NT2/D1 (cell line): ENCODE data around the gene DPEP2.
"Not testable (repeated sequence)": the region's sequence is repeated elsewhere in the genome, so short reads cannot be mapped to it uniquely, and the experiment has no call there.

ENCODE experiments used
- DNase-seq: peaks from one replicate; pipeline ENCODE4 v3.0.0-alpha.2; 2011; ENCODE audit warnings: low read depth, low spot score
- H3K27me3 ChIP-seq: 2 replicates; pipeline ENCODE4 v1.6.0; 2011; ENCODE audit warnings: mild to moderate bottlenecking; ENCODE audit not compliant: insufficient read length, insufficient read depth
- H3K36me3 ChIP-seq: 2 replicates; pipeline ENCODE4 v1.6.1; 2011; ENCODE audit warnings: mild to moderate bottlenecking, low read length, mixed read lengths; ENCODE audit not compliant: insufficient read depth, insufficient read length
- H3K4me1 ChIP-seq: 2 replicates; pipeline ENCODE4 v1.5.1; 2011; ENCODE audit not compliant: insufficient read depth, insufficient read length
- H3K4me3 ChIP-seq: 2 replicates; pipeline ENCODE4 v1.5.1; 2011; ENCODE audit warnings: low read depth; ENCODE audit not compliant: insufficient read length
- H3K9ac ChIP-seq: 2 replicates; pipeline ENCODE4 v1.6.0; 2011; ENCODE audit warnings: low read depth; ENCODE audit not compliant: insufficient read length
- H3K9me3 ChIP-seq: 2 replicates; pipeline ENCODE4 v1.5.1; 2011; ENCODE audit warnings: mild to moderate bottlenecking, low read length; ENCODE audit not compliant: insufficient read depth
- SUZ12 ChIP-seq: IDR thresholded peaks from 2 replicates; pipeline ENCODE4 v1.6.1; 2011; ENCODE audit not compliant: insufficient read length, insufficient read depth; ENCODE audit errors: extremely low read depth
- YY1 ChIP-seq: IDR thresholded peaks from 2 replicates; pipeline ENCODE4 v1.6.1; 2011; ENCODE audit not compliant: insufficient read length, insufficient read depth
- ZNF274 ChIP-seq: IDR thresholded peaks from 2 replicates; pipeline ENCODE4 v1.6.1; 2011; ENCODE audit warnings: mild to moderate bottlenecking, low read depth, low read length

DPEP2 gene

DNA sequence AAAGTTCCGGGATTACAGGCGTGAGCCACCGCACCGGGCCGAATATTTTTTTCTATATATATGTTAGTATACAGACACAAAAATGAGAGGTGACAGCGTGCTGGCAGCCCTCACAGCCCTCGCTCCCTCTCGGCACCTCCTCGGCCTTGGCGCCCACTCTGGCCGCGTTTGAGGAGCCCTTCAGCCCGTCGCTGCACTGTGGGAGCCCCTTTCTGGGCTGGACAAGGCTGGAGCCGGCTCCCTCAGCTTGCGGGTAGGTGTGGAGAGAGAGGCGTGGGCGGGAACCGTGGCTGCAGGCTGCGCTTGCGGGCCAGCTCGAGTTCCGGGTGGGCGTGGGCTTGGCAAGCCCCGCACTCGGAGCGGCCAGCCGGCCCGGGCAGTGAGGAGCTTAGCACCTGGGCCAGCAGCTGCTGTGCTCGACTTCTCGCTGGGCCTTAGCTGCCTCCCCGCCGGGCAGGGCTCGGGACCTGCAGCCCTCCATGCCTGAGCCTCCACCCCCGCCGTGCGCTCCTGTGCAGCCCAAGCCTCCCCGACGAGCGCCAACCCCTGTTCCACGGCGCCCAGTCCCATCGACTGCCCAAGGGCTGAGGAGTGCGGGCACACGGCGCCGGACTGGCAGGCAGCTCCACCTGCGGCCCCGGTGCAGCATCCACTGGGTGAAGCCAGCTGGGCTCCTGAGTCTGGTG lies 17.1 kb downstream of the DPEP2 start:
- TF ChIP-seq SUZ12 (no peak), ZNF274 (no peak), YY1 (no peak)
- Histone ChIP-seq H3K4me3 (no peak overlapping the region), H3K9ac (no peak overlapping the region), H3K4me1 (peaks cover 3% of the 10 kb centered on the region), H3K36me3 (no peaks in the 10 kb centered on the region), H3K27me3 (peaks cover 6% of the 10 kb centered on the region), H3K9me3 (no peaks in the 10 kb centered on the region; the same call in 1 of the 2 replicates)
- DNase-seq, result no peak

GRCh38 chr16:67979955-67980678 lies 19.2 kb downstream of the DPEP2 start, which contains the start of gene DPEP3:
Gene DPEP3 (minus strand): TSS chr16:67980499. CDS start chr16:67980380, 119 bp downstream.
- DNase-seq, result no peak
- TF ChIP-seq ZNF274 (no peak), SUZ12 (no peak), YY1 (no peak)
- no peak within 1 kb of the TSS for H3K4me3 ChIP-seq

DNA sequence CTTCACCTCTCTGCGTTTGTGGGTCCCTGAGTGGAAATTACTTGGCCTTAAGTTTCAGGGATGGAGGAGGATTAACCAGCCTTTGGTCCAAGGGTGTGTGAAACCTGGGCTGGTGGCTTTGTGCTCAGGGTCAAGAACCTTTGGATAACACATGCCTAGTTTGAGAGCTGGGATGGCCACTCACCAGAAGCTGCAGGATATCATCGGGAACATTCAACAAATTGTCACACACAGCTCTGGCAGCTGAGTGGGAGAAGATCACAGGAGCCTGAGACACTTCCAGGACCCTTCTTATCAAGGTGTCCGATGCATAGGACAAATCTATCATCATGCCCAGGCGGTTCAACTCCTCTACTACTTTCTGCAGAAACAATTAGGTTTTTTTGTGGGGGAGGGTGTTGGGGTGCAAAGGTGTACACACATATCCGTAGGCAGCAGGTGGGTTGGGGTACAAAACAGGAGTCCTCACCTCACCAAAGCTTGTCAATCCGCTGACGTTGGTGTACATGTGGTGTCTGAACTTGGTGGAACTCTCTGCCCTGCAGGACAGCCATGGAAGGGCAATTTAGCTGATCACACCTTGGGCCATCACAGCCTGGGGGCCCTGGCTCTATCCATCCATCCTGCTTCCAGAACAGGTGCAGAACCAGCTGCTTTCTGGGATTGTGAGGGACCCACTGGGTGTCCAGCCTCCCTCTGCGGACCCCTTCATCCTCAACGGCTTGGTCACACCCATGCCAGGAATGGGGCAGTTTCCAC lies 21.6 kb downstream of the DPEP2 start:
- no peak for DNase-seq
- Histone ChIP-seq H3K4me1 (no peaks in the 10 kb centered on the region), H3K27me3 (peaks cover 6% of the 10 kb centered on the region), H3K9me3 (no peaks in the 10 kb centered on the region; the same call in 1 of the 2 replicates), H3K36me3 (no peaks in the 10 kb centered on the region), H3K4me3 (no peak overlapping the region), H3K9ac (no peak overlapping the region)
- TF ChIP-seq ZNF274 (no peak), YY1 (no peak), SUZ12 (no peak)

More at GRCh38 chr16:67979955-67980678, 19.2 kb downstream of the DPEP2 start, which contains the start of gene DPEP3:
- Histone ChIP-seq H3K4me1 (peaks cover 3% of the 10 kb centered on the region), H3K9me3 (no peaks in the 10 kb centered on the region; the same call in 1 of the 2 replicates), H3K27me3 (peaks cover 6% of the 10 kb centered on the region), H3K36me3 (no peaks in the 10 kb centered on the region), H3K9ac (no peak within 1 kb of the TSS)

DNA sequence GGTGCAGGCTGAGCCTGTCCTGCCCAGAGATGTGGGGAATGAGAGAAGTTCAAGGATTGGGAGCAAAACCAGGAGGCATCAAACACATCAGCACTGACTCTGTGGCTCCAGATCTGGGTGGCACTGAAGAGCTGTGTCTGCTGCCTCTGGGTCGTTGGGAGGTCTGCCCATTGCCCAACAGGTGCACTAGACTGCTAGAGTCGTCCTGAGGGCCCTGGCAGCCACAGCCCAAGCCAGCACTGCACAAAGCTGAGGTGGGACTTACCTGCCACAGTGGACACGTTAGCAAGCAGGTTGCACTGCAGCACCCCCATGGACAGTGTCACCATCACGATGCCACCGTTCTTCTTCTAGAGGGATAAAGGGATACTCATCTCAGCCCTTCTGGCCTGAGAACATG lies 22.3 kb downstream of the DPEP2 start:
- TF ChIP-seq ZNF274 (no peak), YY1 (no peak), SUZ12 (no peak)
- no peaks in the 10 kb centered on the region for H3K36me3 ChIP-seq
- peaks cover 6% of the 10 kb centered on the region for H3K27me3 ChIP-seq
- H3K9me3 ChIP-seq, result no peaks in the 10 kb centered on the region; the same call in 1 of the 2 replicates
- no peak for DNase-seq
- H3K4me1 ChIP-seq, result no peaks in the 10 kb centered on the region
- no peak overlapping the region for H3K9ac ChIP-seq
- H3K4me3 ChIP-seq, result no peak overlapping the region

DNA sequence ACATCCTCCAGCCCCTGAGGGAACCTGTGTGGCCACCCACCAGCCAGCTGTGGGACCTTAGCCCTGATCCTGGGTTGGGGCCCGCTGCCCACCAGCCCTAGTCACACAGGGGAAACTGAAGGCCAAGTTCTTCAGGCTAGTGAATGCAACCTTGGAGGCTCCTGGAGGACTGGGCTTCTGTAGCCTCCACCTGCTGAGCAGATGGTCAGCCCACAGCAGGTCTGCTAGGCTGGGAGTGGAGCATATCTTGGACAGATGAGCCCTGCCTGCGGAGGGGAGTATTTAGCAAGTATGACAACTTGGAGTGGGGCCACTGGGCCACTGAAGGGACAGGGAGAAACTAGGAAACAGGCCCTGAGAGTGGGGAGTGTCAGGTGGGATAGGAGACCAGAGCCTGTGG lies 23.1 kb downstream of the DPEP2 start:
- Histone ChIP-seq H3K4me3 (no peak overlapping the region), H3K27me3 (peaks cover 6% of the 10 kb centered on the region), H3K36me3 (no peaks in the 10 kb centered on the region), H3K9ac (no peak overlapping the region), H3K4me1 (no peaks in the 10 kb centered on the region), H3K9me3 (no peaks in the 10 kb centered on the region)
- TF ChIP-seq YY1 (no peak), SUZ12 (no peak), ZNF274 (no peak)
- DNase-seq, result no peak

- Histone ChIP-seq H3K36me3 (no peaks in the 10 kb centered on the region), H3K9me3 (no peaks in the 10 kb centered on the region), H3K4me3 (no peak overlapping the region), H3K4me1 (no peaks in the 10 kb centered on the region), H3K9ac (no peak overlapping the region), H3K27me3 (peaks cover 6% of the 10 kb centered on the region)
- no peak for DNase-seq
- TF ChIP-seq YY1 (no peak), SUZ12 (no peak), ZNF274 (no peak)
Observed at GRCh38 chr16:67975321-67976105, 23.8 kb downstream of the DPEP2 start.

- not testable (repeated sequence) for H3K36me3 ChIP-seq, H3K9me3 ChIP-seq, DNase-seq, H3K4me1 ChIP-seq, H3K27me3 ChIP-seq, H3K9ac ChIP-seq, H3K4me3 ChIP-seq
Observed at GRCh38 chr16:67972285-67972684, 27.0 kb downstream of the DPEP2 start.
